Stomach (tissue), 4 donors: ENCODE measurements around the gene NWD2.

Experiments
- EP300 ChIP-seq: sonication (generic); formaldehyde crosslinking; IDR thresholded peaks from one replicate; pipeline ENCODE4 v1.6.1; 2017; ENCODE audit warnings: antibody characterized with exemption
- POLR2A ChIP-seq, 4 donors: fragments of 450-650 bp; IDR thresholded peaks; one replicate each; pipeline ENCODE4 v1.6.1; 2016; ENCODE audit warnings: antibody characterized with exemption in 4 of 4, control low read depth in 2 of 4, mild to moderate bottlenecking in 1 of 4, moderate library complexity in 1 of 4
- TF ChIP-seq, protein P1 (sequence below), 7 experiments: fragments of 450-650 bp in 4 of 7; fragments of 200-600 bp in 3 of 7; sonication (generic) in 3 of 7; IDR thresholded peaks; one replicate each; pipeline ENCODE4 v1.5.1; 2016 to 2019; ENCODE audit warnings: antibody characterized with exemption in 7 of 7, control low read depth in 2 of 7, mild to moderate bottlenecking in 1 of 7

DNA sequence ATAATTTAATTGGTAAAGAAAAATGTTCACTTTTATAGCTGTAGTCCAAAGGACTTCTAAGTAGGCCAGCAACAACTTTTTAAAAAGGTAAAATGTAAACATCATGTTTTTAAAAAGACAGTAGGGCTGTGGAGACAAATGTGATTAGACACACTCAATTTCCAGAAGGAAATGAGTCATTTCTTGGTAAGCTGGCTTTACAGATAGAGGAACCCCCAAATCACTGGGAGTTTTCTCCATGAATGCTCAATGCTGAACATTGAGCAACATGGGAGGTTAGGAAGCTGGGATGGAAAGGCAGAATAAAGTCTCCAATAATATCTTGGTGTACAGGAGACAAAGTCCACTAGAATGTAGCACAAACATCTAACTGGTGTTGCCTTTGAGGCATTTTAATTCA lies 121.3 kb downstream of the NWD2 start:
- TF ChIP-seq, protein P1, sequence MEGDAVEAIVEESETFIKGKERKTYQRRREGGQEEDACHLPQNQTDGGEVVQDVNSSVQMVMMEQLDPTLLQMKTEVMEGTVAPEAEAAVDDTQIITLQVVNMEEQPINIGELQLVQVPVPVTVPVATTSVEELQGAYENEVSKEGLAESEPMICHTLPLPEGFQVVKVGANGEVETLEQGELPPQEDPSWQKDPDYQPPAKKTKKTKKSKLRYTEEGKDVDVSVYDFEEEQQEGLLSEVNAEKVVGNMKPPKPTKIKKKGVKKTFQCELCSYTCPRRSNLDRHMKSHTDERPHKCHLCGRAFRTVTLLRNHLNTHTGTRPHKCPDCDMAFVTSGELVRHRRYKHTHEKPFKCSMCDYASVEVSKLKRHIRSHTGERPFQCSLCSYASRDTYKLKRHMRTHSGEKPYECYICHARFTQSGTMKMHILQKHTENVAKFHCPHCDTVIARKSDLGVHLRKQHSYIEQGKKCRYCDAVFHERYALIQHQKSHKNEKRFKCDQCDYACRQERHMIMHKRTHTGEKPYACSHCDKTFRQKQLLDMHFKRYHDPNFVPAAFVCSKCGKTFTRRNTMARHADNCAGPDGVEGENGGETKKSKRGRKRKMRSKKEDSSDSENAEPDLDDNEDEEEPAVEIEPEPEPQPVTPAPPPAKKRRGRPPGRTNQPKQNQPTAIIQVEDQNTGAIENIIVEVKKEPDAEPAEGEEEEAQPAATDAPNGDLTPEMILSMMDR (IDR thresholded peaks at IDR 0.05), result no peak
- no peak for TF ChIP-seq EP300
- TF ChIP-seq POLR2A (IDR thresholded peaks at IDR 0.05), result no peak
